WTC11 (cell line): ENCODE data around the gene SMLR1.

Source experiments
- CTCF ChIP-seq: fragments of 200-600 bp; IDR thresholded peaks from 2 replicates; pipeline ENCODE4 v1.8.0; 2022; ENCODE audit warnings: antibody characterized with exemption
- E2F1 ChIP-seq: sonication (generic); formaldehyde crosslinking; IDR thresholded peaks from 2 replicates; pipeline ENCODE4 v1.8.0; 2022; ENCODE audit warnings: mild to moderate bottlenecking, missing genetic modification reagents
- NFE2L1 ChIP-seq: sonication (generic); formaldehyde crosslinking; IDR thresholded peaks from 2 replicates; pipeline ENCODE4 v1.8.1; 2023; ENCODE audit warnings: missing genetic modification reagents
- SOX15 ChIP-seq: fragments of 250-450 bp; sonication (Bioruptor Pico); IDR thresholded peaks from 2 replicates; pipeline ENCODE4 v1.9.0; 2021; ENCODE audit warnings: mild to moderate bottlenecking
- TF ChIP-seq, protein P1 (sequence below): sonication (generic); formaldehyde crosslinking; IDR thresholded peaks from 2 replicates; pipeline ENCODE4 v1.8.0; 2022; ENCODE audit warnings: mild to moderate bottlenecking, missing genetic modification reagents

DNA sequence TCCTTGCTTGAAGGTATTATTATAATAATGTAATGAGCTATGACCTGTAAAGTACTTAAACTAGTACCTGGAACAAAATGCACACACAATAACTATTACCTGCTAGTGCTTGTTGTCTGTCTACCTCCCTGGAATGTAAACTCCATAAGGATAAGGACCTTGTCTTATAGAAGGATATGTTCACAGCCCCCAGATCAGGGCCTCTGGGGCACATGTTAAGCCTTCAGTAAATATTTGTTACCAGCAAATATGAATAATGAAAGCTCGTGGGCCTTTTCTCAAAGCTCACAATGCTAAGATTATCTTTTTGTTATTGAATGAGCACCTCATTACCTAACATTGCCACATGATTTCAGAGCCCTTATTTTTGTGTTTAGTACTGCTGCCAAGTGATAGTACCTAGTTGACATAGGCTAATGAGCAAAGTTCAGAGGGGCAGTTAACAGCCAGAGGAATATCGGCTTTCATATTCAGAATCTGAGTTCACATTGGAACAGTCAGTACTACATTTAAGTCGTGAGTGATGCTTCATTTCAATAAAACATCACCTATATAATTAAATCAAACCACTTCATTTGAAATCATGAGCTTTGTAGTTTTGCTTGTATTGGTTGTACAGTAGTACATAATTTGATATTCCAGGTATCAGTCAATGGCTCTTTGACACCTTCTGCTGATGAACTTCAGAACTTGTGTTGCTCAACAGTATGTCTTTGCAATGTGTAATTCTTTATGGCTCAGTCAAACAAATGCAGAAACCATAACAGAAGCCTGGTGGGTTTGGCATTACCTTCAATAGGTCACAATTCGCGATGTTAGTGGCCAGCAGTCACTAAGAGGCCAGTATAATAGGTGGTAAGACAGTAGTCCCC is 11.8 kb upstream of the SMLR1 start:
- TF ChIP-seq CTCF: no peak
- no peak for TF ChIP-seq E2F1 (CRISPR knock-in tag)
- no peak for TF ChIP-seq SOX15 (CRISPR knock-in tag)
- no peak for TF ChIP-seq NFE2L1 (CRISPR knock-in tag)
- TF ChIP-seq, protein P1, sequence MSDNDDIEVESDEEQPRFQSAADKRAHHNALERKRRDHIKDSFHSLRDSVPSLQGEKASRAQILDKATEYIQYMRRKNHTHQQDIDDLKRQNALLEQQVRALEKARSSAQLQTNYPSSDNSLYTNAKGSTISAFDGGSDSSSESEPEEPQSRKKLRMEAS (CRISPR knock-in tag): no peak
